ENCODE results near the gene ZMAT2.
"Not testable (repeated sequence)": the region's sequence is repeated elsewhere in the genome, so short reads cannot be mapped to it uniquely, and the experiment has no call there.

DNA sequence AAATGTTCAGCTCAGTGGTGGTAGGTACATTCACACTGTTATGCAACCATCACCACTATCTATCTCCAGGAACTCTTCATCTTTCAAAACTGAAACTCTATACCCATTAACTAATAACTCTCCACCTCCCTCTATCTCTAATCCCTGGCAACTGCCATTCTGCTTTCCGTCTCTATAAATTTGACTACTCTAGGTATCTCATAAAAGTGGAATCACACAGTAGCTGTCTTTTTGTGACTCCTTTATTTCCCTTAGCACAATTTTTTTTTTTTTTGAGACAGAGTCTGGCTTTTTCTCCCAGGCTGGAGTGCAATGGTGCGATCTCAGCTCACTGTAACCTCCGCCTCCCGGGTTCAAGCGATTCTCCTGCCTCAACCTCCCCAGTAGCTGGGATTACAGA lies 21.1 kb downstream of the ZMAT2 start:
- TF ChIP-seq, protein P1, sequence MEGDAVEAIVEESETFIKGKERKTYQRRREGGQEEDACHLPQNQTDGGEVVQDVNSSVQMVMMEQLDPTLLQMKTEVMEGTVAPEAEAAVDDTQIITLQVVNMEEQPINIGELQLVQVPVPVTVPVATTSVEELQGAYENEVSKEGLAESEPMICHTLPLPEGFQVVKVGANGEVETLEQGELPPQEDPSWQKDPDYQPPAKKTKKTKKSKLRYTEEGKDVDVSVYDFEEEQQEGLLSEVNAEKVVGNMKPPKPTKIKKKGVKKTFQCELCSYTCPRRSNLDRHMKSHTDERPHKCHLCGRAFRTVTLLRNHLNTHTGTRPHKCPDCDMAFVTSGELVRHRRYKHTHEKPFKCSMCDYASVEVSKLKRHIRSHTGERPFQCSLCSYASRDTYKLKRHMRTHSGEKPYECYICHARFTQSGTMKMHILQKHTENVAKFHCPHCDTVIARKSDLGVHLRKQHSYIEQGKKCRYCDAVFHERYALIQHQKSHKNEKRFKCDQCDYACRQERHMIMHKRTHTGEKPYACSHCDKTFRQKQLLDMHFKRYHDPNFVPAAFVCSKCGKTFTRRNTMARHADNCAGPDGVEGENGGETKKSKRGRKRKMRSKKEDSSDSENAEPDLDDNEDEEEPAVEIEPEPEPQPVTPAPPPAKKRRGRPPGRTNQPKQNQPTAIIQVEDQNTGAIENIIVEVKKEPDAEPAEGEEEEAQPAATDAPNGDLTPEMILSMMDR (conservative IDR thresholded peaks at IDR 0.05; ENCODE audit: low read length), result not testable (repeated sequence)
- not testable (repeated sequence) for TF ChIP-seq EZH2phosphoT487 (IDR thresholded peaks at IDR 0.05; ENCODE audit: borderline replicate concordance, low read depth, low read length)
